Measurements from ENCODE around the gene CPNE7. TPM values are rescaled to one million over a fixed set of nuclear protein-coding genes. Genes with fewer than 3 reads are reported as not detected.

CPNE7 gene
- total RNA-seq, 1 donor from 2014 or later = 5.5 TPM

DNA sequence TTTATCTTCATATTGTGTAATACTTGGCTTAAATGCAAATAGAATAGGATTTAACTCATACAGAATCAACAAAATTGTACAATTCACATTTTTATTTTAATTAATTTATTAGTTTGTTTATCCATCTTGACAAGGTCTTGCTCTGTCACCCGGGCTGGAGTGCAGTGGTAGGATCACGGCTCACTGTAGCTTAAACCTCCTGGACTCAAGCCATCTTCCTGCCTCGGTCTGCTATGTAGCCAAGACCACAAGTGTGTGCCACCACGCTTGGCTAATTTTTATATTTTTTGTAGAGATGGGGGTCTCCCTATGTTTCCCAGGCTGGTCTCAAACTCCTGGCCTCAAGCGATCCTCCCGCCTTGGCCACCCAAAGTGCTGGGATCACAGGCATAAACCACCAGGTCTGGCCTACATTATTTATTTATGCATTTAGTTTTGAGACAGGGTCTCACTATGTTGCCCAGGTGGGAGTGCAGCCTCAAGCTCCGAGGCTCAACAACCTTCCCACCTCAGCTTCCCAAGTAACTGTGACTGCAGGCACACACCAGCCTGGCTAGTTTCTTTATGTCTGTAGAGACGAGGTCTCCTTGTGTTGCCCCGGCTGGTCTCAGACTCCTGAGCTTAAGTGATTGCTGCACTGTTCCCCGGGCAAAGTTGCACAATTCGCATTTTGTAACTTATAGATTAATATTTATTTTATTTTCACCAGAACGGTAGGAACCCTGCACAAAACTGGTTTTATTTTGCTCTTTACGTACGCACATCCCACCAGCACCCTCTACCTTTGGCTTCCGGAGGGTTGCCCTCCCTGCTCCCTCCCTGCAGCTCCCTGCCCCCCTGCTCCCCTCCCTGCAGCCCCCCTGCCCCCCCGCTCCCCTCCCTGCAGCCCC lies 42.8 kb downstream of the CPNE7 start:
- peaks cover 41% of the 10 kb centered on the region for H3K4me1 Mint-ChIP-seq (ENCODE audit: unreplicated experiment)
- DNase-seq (ENCODE audit: low spot score) = no peak
- peaks cover 23% of the 10 kb centered on the region for H3K36me3 Mint-ChIP-seq (ENCODE audit: low read depth, unreplicated experiment)
- peaks cover 20% of the 10 kb centered on the region for H3K27me3 Mint-ChIP-seq (ENCODE audit: unreplicated experiment)
- no peak overlapping the region for H3K4me3 Mint-ChIP-seq (ENCODE audit: unreplicated experiment)
- TF ChIP-seq, protein P1, sequence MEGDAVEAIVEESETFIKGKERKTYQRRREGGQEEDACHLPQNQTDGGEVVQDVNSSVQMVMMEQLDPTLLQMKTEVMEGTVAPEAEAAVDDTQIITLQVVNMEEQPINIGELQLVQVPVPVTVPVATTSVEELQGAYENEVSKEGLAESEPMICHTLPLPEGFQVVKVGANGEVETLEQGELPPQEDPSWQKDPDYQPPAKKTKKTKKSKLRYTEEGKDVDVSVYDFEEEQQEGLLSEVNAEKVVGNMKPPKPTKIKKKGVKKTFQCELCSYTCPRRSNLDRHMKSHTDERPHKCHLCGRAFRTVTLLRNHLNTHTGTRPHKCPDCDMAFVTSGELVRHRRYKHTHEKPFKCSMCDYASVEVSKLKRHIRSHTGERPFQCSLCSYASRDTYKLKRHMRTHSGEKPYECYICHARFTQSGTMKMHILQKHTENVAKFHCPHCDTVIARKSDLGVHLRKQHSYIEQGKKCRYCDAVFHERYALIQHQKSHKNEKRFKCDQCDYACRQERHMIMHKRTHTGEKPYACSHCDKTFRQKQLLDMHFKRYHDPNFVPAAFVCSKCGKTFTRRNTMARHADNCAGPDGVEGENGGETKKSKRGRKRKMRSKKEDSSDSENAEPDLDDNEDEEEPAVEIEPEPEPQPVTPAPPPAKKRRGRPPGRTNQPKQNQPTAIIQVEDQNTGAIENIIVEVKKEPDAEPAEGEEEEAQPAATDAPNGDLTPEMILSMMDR (IDR thresholded peaks at IDR 0.05; ENCODE audit: unreplicated experiment) = no peak
- no peak overlapping the region for H3K27ac Mint-ChIP-seq (ENCODE audit: unreplicated experiment)
- peaks cover 6% of the 10 kb centered on the region for H3K9me3 Mint-ChIP-seq (ENCODE audit: unreplicated experiment)

DNA sequence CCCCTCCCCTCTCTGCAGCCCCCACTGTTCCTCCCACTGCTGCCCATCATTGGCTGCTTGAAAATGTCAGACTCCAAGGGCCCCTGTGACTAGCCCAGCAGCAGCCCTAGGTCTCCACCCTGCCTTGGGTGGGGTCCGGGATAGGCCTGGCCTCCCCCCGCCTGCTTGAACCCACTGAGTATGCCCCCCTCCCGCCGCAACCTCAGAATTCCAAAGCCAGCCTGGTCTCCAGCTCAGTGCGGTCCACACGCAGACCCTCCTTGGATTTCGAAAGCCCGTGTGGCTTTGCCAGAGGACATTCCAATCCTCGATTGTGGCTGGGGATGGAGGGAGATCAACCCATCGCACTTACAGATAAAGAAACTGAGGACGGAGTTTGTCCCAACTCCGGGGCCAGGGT lies 44.3 kb downstream of the CPNE7 start:
- TF ChIP-seq, protein P1 (IDR thresholded peaks at IDR 0.05; ENCODE audit: unreplicated experiment) = no peak
- Mint-ChIP-seq H3K4me1 (ENCODE audit: unreplicated experiment) (peaks cover 47% of the 10 kb centered on the region), H3K36me3 (ENCODE audit: low read depth, unreplicated experiment) (peaks cover 29% of the 10 kb centered on the region), H3K4me3 (ENCODE audit: unreplicated experiment) (no peak overlapping the region), H3K27me3 (ENCODE audit: unreplicated experiment) (peaks cover 17% of the 10 kb centered on the region), H3K27ac (ENCODE audit: unreplicated experiment) (peak overlapping the region; percentile 18), H3K9me3 (ENCODE audit: unreplicated experiment) (peaks cover 9% of the 10 kb centered on the region)
- no peak for DNase-seq (ENCODE audit: low spot score)

DNA sequence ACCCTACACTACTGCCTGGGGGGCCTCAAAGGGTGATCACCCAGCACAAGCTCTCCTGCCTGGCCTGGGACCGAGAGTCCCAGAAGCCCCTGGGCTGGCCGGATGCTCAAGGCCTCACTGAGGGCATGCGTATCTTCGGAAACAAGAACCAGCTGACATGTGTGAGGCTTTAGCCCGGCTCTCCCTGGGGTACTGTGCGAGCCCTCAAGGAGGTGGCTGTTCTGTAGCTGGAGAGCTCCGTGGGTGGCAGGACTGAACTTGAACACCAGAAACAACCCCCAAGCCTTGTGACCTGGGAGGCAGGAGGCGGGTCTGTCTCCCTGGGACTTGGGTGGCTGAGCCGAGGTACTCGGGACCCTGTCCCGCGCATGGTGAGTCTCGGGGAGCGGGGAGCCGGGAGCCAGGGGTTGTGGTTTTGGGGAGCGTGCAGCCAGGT lies 44.9 kb downstream of the CPNE7 start:
- Mint-ChIP-seq H3K27ac (ENCODE audit: unreplicated experiment) (no peak overlapping the region), H3K36me3 (ENCODE audit: low read depth, unreplicated experiment) (peaks cover 28% of the 10 kb centered on the region), H3K4me3 (ENCODE audit: unreplicated experiment) (no peak overlapping the region), H3K27me3 (ENCODE audit: unreplicated experiment) (peaks cover 16% of the 10 kb centered on the region), H3K9me3 (ENCODE audit: unreplicated experiment) (peaks cover 9% of the 10 kb centered on the region), H3K4me1 (ENCODE audit: unreplicated experiment) (peaks cover 52% of the 10 kb centered on the region)
- DNase-seq (ENCODE audit: low spot score) = no peak
- TF ChIP-seq, protein P1 (IDR thresholded peaks at IDR 0.05; ENCODE audit: unreplicated experiment) = no peak

DNA sequence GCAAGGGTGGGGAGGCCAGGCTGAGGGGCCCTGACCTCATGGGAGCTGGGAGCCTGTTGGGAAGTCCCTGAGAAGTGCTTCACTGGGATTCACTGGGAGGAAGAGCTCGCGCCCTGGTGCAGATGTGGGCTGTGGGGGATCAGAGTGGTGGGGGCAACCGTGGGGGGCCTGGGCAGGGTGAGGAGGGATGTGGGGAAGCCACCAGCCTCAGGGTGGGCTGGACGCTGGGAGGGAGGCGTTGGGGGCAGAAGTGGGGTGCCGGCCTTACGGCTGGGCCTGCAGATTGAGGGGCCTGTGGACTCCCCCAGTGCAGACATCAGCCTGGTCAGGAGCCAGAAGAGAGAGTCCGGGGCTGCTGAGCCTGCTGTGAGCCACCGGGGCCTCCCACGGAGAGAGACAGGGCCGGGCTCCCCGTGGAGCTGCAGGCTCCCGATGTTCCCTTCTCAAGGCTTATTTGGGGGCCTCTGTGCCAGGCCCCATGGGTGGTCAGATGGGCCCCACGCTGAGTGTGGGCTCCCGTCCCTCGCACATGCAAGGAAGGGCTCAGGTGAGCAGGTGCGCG lies 45.7 kb downstream of the CPNE7 start:
- no peak for DNase-seq (ENCODE audit: low spot score)
- Mint-ChIP-seq H3K27me3 (ENCODE audit: unreplicated experiment) (peaks cover 16% of the 10 kb centered on the region), H3K9me3 (ENCODE audit: unreplicated experiment) (peaks cover 9% of the 10 kb centered on the region), H3K4me3 (ENCODE audit: unreplicated experiment) (no peak overlapping the region), H3K4me1 (ENCODE audit: unreplicated experiment) (peaks cover 51% of the 10 kb centered on the region), H3K27ac (ENCODE audit: unreplicated experiment) (no peak overlapping the region), H3K36me3 (ENCODE audit: low read depth, unreplicated experiment) (peaks cover 28% of the 10 kb centered on the region)
- TF ChIP-seq, protein P1 (IDR thresholded peaks at IDR 0.05; ENCODE audit: unreplicated experiment) = no peak
